CD14-positive monocyte (primary cell): ENCODE measurements around the gene TRAF1. TPM values are rescaled to one million over a fixed set of nuclear protein-coding genes. Genes with fewer than 3 reads are reported as not detected.

Experiments
- DNase-seq, 3 donors: peaks; one replicate each; pipeline ENCODE4 v3.0.0-alpha.2; 2011 to 2022
- H2AFZ ChIP-seq: 2 replicates; pipeline ENCODE4 v1.6.0; 2012; ENCODE audit warnings: mild to moderate bottlenecking, low read depth, low read length, inconsistent platforms; ENCODE audit not compliant: insufficient read depth, poor library complexity, severe bottlenecking
- H3K27ac ChIP-seq, 2 donors: 1 replicate in 1 of 2; 2 replicates in 1 of 2; pipeline ENCODE4 v1.5.1; 2012 to 2013; ENCODE audit warnings: low read length in 2 of 2, control low read depth in 1 of 2, inconsistent platforms in 1 of 2, low read depth in 1 of 2, mild to moderate bottlenecking in 1 of 2
- H3K27me3 ChIP-seq, 2 donors: one replicate each; pipeline versions ENCODE4 v1.6.0 to v1.6.1; 2011 to 2013; ENCODE audit warnings: low read length in 2 of 2; ENCODE audit not compliant: control insufficient read depth in 2 of 2, insufficient read depth in 2 of 2
- H3K36me3 ChIP-seq, 2 donors: replicated peaks in 1 of 2; 1 replicate in 1 of 2; 2 replicates in 1 of 2; pipeline versions ENCODE4 v1.5.1 to v1.6.1; 2012 to 2013; ENCODE audit warnings: low read length in 2 of 2, control low read depth in 1 of 2, inconsistent platforms in 1 of 2, mild to moderate bottlenecking in 1 of 2; ENCODE audit not compliant: insufficient read depth in 2 of 2, control insufficient read depth in 1 of 2
- H3K4me1 ChIP-seq, 2 donors: 1 replicate in 1 of 2; 2 replicates in 1 of 2; pipeline versions ENCODE4 v1.5.1 to v1.6.1; 2012 to 2013; ENCODE audit warnings: low read length in 2 of 2, control low read depth in 1 of 2, inconsistent platforms in 1 of 2, mild to moderate bottlenecking in 1 of 2, moderate library complexity in 1 of 2; ENCODE audit not compliant: insufficient read depth in 2 of 2, control insufficient read depth in 1 of 2
- H3K4me2 ChIP-seq: replicated peaks from 2 replicates; pipeline ENCODE3; 2012; ENCODE audit warnings: low read length, moderate library complexity, mild to moderate bottlenecking; ENCODE audit not compliant: poor library complexity, severe bottlenecking; ENCODE audit errors: extremely low read depth
- H3K4me3 ChIP-seq, 3 experiments: fragments of 200-600 bp in 1 of 3; sonication (generic) in 1 of 3; replicated peaks in 1 of 3; 1 replicate in 2 of 3; 2 replicates in 1 of 3; pipeline ENCODE4 v1.5.1; 2011 to 2013; ENCODE audit warnings: low read length in 3 of 3, mild to moderate bottlenecking in 3 of 3, control low read depth in 2 of 3, low read depth in 2 of 3, inconsistent platforms in 1 of 3, moderate library complexity in 1 of 3
- H3K79me2 ChIP-seq: 2 replicates; pipeline ENCODE4 v1.6.0; 2012; ENCODE audit warnings: mild to moderate bottlenecking, control low read depth, inconsistent platforms, low read length, moderate library complexity; ENCODE audit not compliant: insufficient read depth
- H3K9ac ChIP-seq: 2 replicates; pipeline ENCODE4 v1.6.0; 2017; ENCODE audit warnings: low read length, mild to moderate bottlenecking; ENCODE audit not compliant: insufficient read depth, poor library complexity, severe bottlenecking
- H3K9me3 ChIP-seq, 2 donors: replicated peaks in 1 of 2; 1 replicate in 1 of 2; 2 replicates in 1 of 2; pipeline versions ENCODE4 v1.5.1 to v1.6.1; 2012 to 2013; ENCODE audit warnings: low read length in 2 of 2, control low read depth in 1 of 2; ENCODE audit not compliant: control insufficient read depth in 1 of 2, insufficient read depth in 1 of 2
- H4K20me1 ChIP-seq: 2 replicates; pipeline ENCODE4 v1.6.0; 2012; ENCODE audit warnings: mild to moderate bottlenecking, low read length, control low read depth, moderate library complexity; ENCODE audit not compliant: insufficient read depth
- H3K27ac Mint-ChIP-seq, 7 donors: one replicate each; pipeline ENCODE4 v1.8.0; 2020; ENCODE audit warnings: mild to moderate bottlenecking in 7 of 7, mixed read lengths in 7 of 7, moderate library complexity in 6 of 7, inconsistent platforms in 2 of 7
- H3K27me3 Mint-ChIP-seq, 3 donors: one replicate each; pipeline ENCODE4 v1.8.0; 2021 to 2022; ENCODE audit warnings: low read depth in 3 of 3, mild to moderate bottlenecking in 3 of 3, mixed read lengths in 3 of 3, moderate library complexity in 3 of 3, inconsistent platforms in 1 of 3
- H3K36me3 Mint-ChIP-seq, 2 donors: one replicate each; pipeline ENCODE4 v1.8.0; 2020; ENCODE audit warnings: mixed read lengths in 2 of 2, inconsistent platforms in 1 of 2, mild to moderate bottlenecking in 1 of 2
- H3K4me1 Mint-ChIP-seq: one replicate; pipeline ENCODE4 v1.8.0; 2020; ENCODE audit warnings: mild to moderate bottlenecking, mixed read lengths
- H3K4me3 Mint-ChIP-seq, 2 donors: one replicate each; pipeline ENCODE4 v1.8.0; 2020; ENCODE audit warnings: mild to moderate bottlenecking in 2 of 2, mixed read lengths in 2 of 2, moderate library complexity in 1 of 2
- H3K9me3 Mint-ChIP-seq, 7 donors: one replicate each; pipeline ENCODE4 v1.8.0; 2020 to 2022; ENCODE audit warnings: mixed read lengths in 7 of 7, mild to moderate bottlenecking in 6 of 7, moderate library complexity in 6 of 7, inconsistent platforms in 2 of 7
- CTCF ChIP-seq: fragments of 200-600 bp; IDR thresholded peaks from one replicate; pipeline ENCODE4 v1.8.0; 2022; ENCODE audit warnings: antibody characterized with exemption, mild to moderate bottlenecking
- WGBS: methylation state at CpG from one replicate; pipeline ENCODE4 v1.1.5; 2013; ENCODE audit warnings: missing lambda C conversion rate; ENCODE audit not compliant: insufficient coverage; 5-methylcytosine and 5-hydroxymethylcytosine counted together
- intact Hi-C, 2 donors: fragments of 100-400 bp; cut with micrococcal nuclease; formaldehyde crosslinking; loops; one replicate each; pipeline versions ENCODE4 v1.15.0 to v1.15.1; 2023
- polyA plus RNA-seq, 3 donors: library from polyadenylated mRNA; depleted of rRNA in 1 of 3; unstranded in 2 of 3; stranded (reverse) in 1 of 3; fragments of 300-500 nt in 2 of 3; fragments of >200 nt in 1 of 3; fragmentation: Illumina TruSeq in 2 of 3; gene quantifications; 1 replicate in 2 of 3; 2 replicates in 1 of 3; pipeline ENCODE4 v1.2.3, GENCODE V29; 2012 to 2021

The TRAF1 gene
- polyA plus RNA-seq, 3 donors: 0.15 to 22.8 (median 0.74) TPM

DNA sequence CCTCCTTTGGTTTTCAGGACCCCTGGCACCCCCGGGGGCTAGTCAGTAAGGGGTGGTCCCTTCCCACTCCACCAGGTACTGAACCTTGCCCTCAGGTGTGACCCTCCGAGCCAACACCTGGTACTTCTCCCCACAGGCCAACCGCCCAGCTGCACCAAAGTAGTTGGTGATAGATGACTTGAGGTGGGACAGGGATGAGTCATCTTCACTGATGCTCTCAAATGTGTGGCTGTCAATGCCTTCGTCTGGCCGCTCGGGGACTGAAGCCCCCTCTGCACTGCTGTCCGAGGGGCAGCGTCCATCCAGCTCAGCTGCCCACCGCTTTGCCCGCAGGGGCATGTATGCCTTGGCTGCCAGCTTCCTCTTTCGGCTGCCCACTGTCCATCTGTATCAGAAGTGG lies 68.7 kb downstream of the TRAF1 start:
- WGBS: 100% methylated on average over 4 of the region's 11 CpGs
- Histone ChIP-seq H3K27me3 (no peaks in the 10 kb centered on the region), H3K4me1 (no peaks in the 10 kb centered on the region), H3K4me3 (no peak overlapping the region), H3K9ac (no peak overlapping the region), H3K79me2 (peaks cover 9% of the 10 kb centered on the region), H3K4me2 (no peak overlapping the region), H3K9me3 (no peaks in the 10 kb centered on the region), H3K27ac (no peak overlapping the region), H4K20me1 (no peaks in the 10 kb centered on the region), H2AFZ (no peak overlapping the region), H3K36me3 (peaks cover 75 to 98% of the 10 kb centered on the region in 2 donors)
- Mint-ChIP-seq H3K9me3 (no peaks in the 10 kb centered on the region), H3K27me3 (peaks cover 0 to 3% (median 0%) of the 10 kb centered on the region in 3 donors), H3K36me3 (peaks cover 86 to 88% of the 10 kb centered on the region in 2 donors), H3K4me1 (no peaks in the 10 kb centered on the region), H3K27ac (peak overlapping the region in 3 of 7 donors; percentile 21 to 73 (median 60)), H3K4me3 (no peak overlapping the region)
- no peak for TF ChIP-seq CTCF
- intact Hi-C loops: no loop called here
- DNase-seq: no peak

DNA sequence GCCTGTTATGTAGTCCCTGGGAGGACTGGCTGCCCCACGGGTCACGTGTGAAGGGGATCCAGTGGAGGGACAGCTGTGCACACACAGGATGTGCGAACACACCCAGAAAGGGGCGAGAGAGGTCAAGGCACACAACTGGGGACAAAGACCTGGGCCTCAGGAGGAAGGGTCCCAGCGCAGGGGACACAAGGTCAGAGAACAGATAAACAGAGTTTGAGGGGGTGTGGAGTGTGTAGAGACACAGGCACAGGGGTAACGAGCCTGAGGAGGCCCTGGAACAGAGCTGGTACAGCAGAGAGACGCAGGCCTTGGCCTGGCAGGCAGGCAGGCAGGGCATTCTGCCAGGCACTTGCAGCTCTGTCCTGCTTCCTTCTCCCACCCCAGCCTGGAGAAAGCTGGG lies 69.1 kb downstream of the TRAF1 start:
- Mint-ChIP-seq H3K4me1 (peaks cover 1% of the 10 kb centered on the region), H3K36me3 (peaks cover 85 to 86% of the 10 kb centered on the region in 2 donors), H3K9me3 (no peaks in the 10 kb centered on the region), H3K27me3 (peaks cover 0 to 3% (median 0%) of the 10 kb centered on the region in 3 donors), H3K4me3 (peak overlapping the region in 1 of 2 donors; percentile 9), H3K27ac (peak overlapping the region; percentile 28 to 80 (median 60))
- Histone ChIP-seq H3K4me2 (no peak overlapping the region), H2AFZ (no peak overlapping the region), H3K9me3 (no peaks in the 10 kb centered on the region), H3K27me3 (no peaks in the 10 kb centered on the region), H3K4me3 (no peak overlapping the region), H3K9ac (no peak overlapping the region), H3K4me1 (no peaks in the 10 kb centered on the region), H3K79me2 (peaks cover 9% of the 10 kb centered on the region), H3K36me3 (peaks cover 75 to 98% of the 10 kb centered on the region in 2 donors), H3K27ac (peak overlapping the region in 1 of 2 donors; percentile 53), H4K20me1 (no peaks in the 10 kb centered on the region)
- TF ChIP-seq CTCF: no peak
- intact Hi-C loops: no loop called here
- no peak for DNase-seq
- 100% methylated on average over 7 of the region's 7 CpGs for WGBS
